IPS DF 19.7 (cell line): ENCODE results near the gene FAM76B.

Experiments used
- DNase-seq: peaks from one replicate; pipeline ENCODE4 v3.0.0-alpha.2; 2013; ENCODE audit warnings: low read depth, low spot score

FAM76B gene

DNA sequence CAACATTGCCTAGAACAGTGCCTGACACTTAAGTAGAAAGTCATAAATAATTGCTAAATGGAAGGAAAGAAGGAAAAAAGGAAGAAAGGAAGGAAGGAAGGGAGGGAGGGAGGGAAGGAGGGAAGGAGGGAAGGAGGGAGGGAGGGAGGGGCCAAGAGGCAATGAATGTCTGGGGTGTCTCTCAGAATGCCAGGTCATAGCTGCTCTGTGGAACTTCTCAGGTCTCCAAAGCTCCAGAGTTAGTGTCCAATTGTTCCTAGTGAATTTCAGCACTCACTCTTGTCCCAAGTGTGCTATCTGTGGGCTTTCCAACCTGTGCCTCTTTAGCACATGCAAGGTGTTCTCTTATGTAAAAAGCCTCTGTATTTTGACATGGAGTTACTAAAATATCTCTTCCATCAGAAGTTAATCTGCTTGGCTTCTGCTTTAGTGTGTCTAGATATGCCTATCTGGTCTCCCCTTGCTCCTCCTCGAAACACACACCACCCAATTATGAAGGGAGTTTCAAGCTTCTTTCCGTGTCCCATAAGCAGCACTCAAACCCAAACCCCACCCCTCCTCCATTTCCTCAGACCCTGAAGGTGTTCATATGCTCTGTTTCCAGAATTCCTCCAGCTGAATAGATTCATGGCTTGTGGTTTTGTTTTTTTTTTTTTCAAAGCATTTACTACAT lies 56.5 kb downstream of the FAM76B start:
- DNase-seq, result no peak

GRCh38 chr11:95729462-95729861 lies 60.1 kb downstream of the FAM76B start:
- no peak for DNase-seq

- no peak for DNase-seq
These were observed 60.8 kb downstream of the FAM76B start for GRCh38 chr11:95728790-95729189.

DNA sequence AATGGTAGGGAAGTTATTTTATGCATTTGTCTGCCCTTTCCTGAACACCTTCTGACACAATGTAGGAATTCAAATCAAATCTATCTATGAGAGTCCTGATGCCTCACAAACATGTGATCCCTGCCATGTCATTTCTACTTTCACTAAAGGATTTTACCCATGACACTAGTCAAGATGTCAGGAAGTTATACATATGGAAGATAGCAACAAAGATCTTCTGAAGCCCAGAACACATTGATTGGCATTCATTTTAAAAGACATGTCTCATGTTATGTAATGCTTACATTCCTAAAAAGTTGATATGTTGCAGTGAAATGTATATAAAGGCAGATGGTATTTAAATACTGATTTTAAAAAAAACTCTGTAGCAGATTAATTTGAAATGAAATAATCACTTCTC lies 61.5 kb downstream of the FAM76B start:
- DNase-seq, result no peak

- no peak for DNase-seq
These were observed 62.0 kb downstream of the FAM76B start for GRCh38 chr11:95727620-95728019.

GRCh38 chr11:95727111-95727510 lies 62.5 kb downstream of the FAM76B start:
- no peak for DNase-seq

DNA sequence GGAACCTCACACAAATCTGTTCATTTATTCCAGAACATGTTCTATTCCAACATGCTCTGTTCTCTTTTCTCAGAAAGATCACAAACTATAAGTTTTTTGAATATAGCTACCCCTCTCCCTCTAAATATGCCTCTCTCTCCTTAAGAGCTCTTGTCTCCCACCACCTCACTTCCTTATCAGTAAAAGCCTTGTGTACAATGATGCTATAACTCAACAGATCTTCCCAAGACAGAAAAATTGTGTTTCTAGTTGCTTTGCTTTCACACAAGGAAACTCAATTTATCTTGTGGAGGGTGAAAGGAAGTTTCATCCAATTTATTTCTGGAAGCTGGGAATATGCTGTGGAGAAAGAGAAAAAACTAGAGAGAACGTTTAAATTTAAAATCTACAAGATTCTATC lies 64.4 kb downstream of the FAM76B start:
- DNase-seq, result no peak

DNA sequence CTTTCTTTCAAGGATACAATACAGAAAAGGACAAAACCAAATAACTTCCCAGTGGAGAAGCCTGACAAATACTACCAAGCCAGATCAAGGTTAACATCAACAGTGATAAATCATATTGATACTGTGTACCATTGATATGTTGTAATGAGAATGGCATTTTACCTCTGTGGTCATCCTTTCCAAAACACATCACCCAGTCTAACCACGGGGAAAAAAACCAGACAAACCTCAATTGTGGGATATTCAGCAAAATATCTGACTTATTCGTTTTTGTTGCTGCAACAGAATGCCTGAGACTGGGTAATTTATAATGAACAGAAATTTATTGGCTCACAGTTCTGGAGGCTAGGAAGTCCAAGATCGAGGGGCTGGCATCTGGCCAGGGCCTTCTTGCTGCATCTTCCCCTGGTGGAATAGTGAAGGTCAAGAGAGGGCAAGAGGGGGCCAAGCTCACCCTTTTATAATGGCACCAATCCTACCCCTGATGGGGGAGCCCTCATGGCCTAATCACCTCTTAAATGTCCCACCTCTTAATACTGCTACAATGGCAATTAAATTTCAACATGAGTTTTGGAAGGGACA lies 66.1 kb downstream of the FAM76B start:
- DNase-seq, result no peak

GRCh38 chr11:95720195-95720594 lies 69.4 kb downstream of the FAM76B start:
- no peak for DNase-seq
